EH (cell line): ENCODE data around the gene GRIA2.
A peak's percentile ranks its signal among the peaks of the same experiment; 100 is the strongest.

ENCODE experiments used
- DNase-seq: peaks from one replicate; pipeline ENCODE4 v3.0.0-alpha.2; 2015; ENCODE audit warnings: low read depth

GRIA2 gene

GRCh38 chr4:157265281-157265680 is 44.8 kb downstream of the GRIA2 start:
- no peak for DNase-seq

GRCh38 chr4:157270108-157270507 is 49.6 kb downstream of the GRIA2 start:
- no peak for DNase-seq

GRCh38 chr4:157270552-157270951 is 50.0 kb downstream of the GRIA2 start:
- no peak for DNase-seq

GRCh38 chr4:157271166-157271869 is 50.8 kb downstream of the GRIA2 start:
- DNase-seq: peak; percentile 1

GRCh38 chr4:157280673-157281072 is 60.1 kb downstream of the GRIA2 start:
- DNase-seq: no peak

- no peak for DNase-seq
Measured at GRCh38 chr4:157282019-157282418, 61.5 kb downstream of the GRIA2 start.

- DNase-seq: no peak
Measured at GRCh38 chr4:157287445-157287844, 66.9 kb downstream of the GRIA2 start.

GRCh38 chr4:157290622-157291021 is 70.1 kb downstream of the GRIA2 start:
- DNase-seq: no peak

GRCh38 chr4:157291071-157291470 is 70.5 kb downstream of the GRIA2 start:
- DNase-seq: peak; percentile 16

GRCh38 chr4:157293673-157294072 is 73.1 kb downstream of the GRIA2 start:
- no peak for DNase-seq

- DNase-seq: no peak
Measured at GRCh38 chr4:157294575-157294974, 74.0 kb downstream of the GRIA2 start.

GRCh38 chr4:157300701-157301100 is 80.2 kb downstream of the GRIA2 start:
- DNase-seq: no peak

GRCh38 chr4:157303471-157303960 is 83.0 kb downstream of the GRIA2 start:
- DNase-seq: no peak

GRCh38 chr4:157304769-157305168 is 84.2 kb downstream of the GRIA2 start:
- DNase-seq: no peak

- DNase-seq: no peak
Measured at GRCh38 chr4:157312702-157313101, 92.2 kb downstream of the GRIA2 start.

GRCh38 chr4:157314906-157315305 is 94.4 kb downstream of the GRIA2 start:
- DNase-seq: no peak

GRCh38 chr4:157315968-157316367 is 95.4 kb downstream of the GRIA2 start:
- DNase-seq: no peak

- no peak for DNase-seq
Measured at GRCh38 chr4:157320092-157320491, 99.6 kb downstream of the GRIA2 start.

GRCh38 chr4:157327666-157328065 is 107.1 kb downstream of the GRIA2 start:
- no peak for DNase-seq

- DNase-seq: no peak
Measured at GRCh38 chr4:157357887-157358286, 137.4 kb downstream of the GRIA2 start.

GRCh38 chr4:157358439-157358838 is 137.9 kb downstream of the GRIA2 start:
- no peak for DNase-seq

GRCh38 chr4:157358851-157359250 is 138.3 kb downstream of the GRIA2 start:
- no peak for DNase-seq

- no peak for DNase-seq
Measured at GRCh38 chr4:157363360-157363759, 142.8 kb downstream of the GRIA2 start.

GRCh38 chr4:157372154-157372553 is 151.6 kb downstream of the GRIA2 start:
- no peak for DNase-seq
